ENCODE data around the gene CMSS1.
A peak's percentile ranks its signal among the peaks of the same experiment; 100 is the strongest.

CMSS1 gene

GRCh38 chr3:100020876-100021644, 203.4 kb downstream of the CMSS1 start:
- no peaks in the 10 kb centered on the region for H3K4me1 ChIP-seq (ENCODE audit: control extremely low read depth in 1 of 4, control insufficient read depth in 4 of 4, insufficient read depth in 4 of 4, low read length in 3 of 4)
- CTCF ChIA-PET, result interaction anchor here (0.6 to 1.7 kb wide), 5 partner anchors 12 to 177 kb away, joined by 3 to 5 read pairs (median 3); no protein-coding TSS in a partner anchor
- WGBS (ENCODE audit: insufficient coverage), result 96% methylated on average over 6 of the region's 9 CpGs
- H3K4me3 ChIP-seq (ENCODE audit: control insufficient read depth in 1 of 7, extremely low read depth in 1 of 7, insufficient read depth in 4 of 7, low read depth in 2 of 7, low read length in 6 of 7), result no peak overlapping the region
- H3K27ac ChIP-seq (ENCODE audit: insufficient read depth in 1 of 2, low read depth in 1 of 2, low read length in 2 of 2, poor library complexity in 1 of 2, severe bottlenecking in 2 of 2), result no peak overlapping the region
- POLR2A ChIA-PET, result interaction anchor here (0.6 to 0.7 kb wide), 2 partner anchors 14 to 149 kb away, joined by 3 to 4 read pairs; no protein-coding TSS in a partner anchor
- no peaks in the 10 kb centered on the region for H3K27me3 ChIP-seq (replicated peaks in 2 of 5; ENCODE audit: control insufficient read depth in 4 of 5, insufficient read depth in 5 of 5, low read length in 4 of 5)
- H3K36me3 ChIP-seq (ENCODE audit: control insufficient read depth in 4 of 4, insufficient read depth in 4 of 4, low read length in 3 of 4), result no peaks in the 10 kb centered on the region
- no peaks in the 10 kb centered on the region for H3K9me3 ChIP-seq (ENCODE audit: control extremely low read depth in 1 of 5, control insufficient read depth in 4 of 5, insufficient read depth in 2 of 5, low read depth in 1 of 5, low read length in 4 of 5)
- DNase-seq, result no peak

GRCh38 chr3:100022506-100022905, 204.8 kb downstream of the CMSS1 start:
- peaks cover 0 to 7% (median 2%) of the 10 kb centered on the region in 4 experiments for H3K4me1 ChIP-seq (ENCODE audit: control extremely low read depth in 1 of 4, control insufficient read depth in 4 of 4, insufficient read depth in 4 of 4, low read length in 3 of 4)
- POLR2A ChIA-PET, result no interaction called here
- H3K27ac ChIP-seq (ENCODE audit: insufficient read depth in 1 of 2, low read depth in 1 of 2, low read length in 2 of 2, poor library complexity in 1 of 2, severe bottlenecking in 2 of 2), result no peak overlapping the region
- CTCF ChIA-PET, result interaction anchor here (1.3 kb wide), 1 partner anchor 24 kb away, joined by 4 read pairs; no protein-coding TSS in a partner anchor
- no peaks in the 10 kb centered on the region for H3K9me3 ChIP-seq (ENCODE audit: control extremely low read depth in 1 of 5, control insufficient read depth in 4 of 5, insufficient read depth in 2 of 5, low read depth in 1 of 5, low read length in 4 of 5)
- no peaks in the 10 kb centered on the region for H3K27me3 ChIP-seq (replicated peaks in 2 of 5; ENCODE audit: control insufficient read depth in 4 of 5, insufficient read depth in 5 of 5, low read length in 4 of 5)
- H3K4me3 ChIP-seq (ENCODE audit: control insufficient read depth in 1 of 7, extremely low read depth in 1 of 7, insufficient read depth in 4 of 7, low read depth in 2 of 7, low read length in 6 of 7), result no peak overlapping the region
- DNase-seq, result no peak
- H3K36me3 ChIP-seq (ENCODE audit: control insufficient read depth in 4 of 4, insufficient read depth in 4 of 4, low read length in 3 of 4), result no peaks in the 10 kb centered on the region

DNA sequence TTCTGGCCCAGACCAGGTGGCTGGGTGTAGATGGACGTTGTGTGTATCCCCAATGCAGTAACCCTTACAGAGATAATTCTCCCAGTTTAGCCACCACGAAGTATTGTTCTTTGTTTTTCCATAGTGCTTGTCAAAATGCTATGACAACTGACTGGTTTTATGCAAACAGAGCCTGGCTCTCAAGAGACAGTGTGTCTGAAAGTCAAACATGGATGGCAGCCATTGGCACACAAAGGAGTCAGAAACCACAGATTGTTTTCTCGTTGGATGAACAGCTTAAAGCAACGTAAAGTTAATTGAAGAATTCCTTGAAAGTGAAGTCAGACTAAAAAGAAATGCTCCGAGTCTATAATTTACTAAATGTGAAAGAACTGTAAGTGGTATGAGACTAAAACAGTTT, 205.5 kb downstream of the CMSS1 start:
- ChIA-PET CTCF (no interaction called here), POLR2A (no interaction called here)
- DNase-seq, result no peak
- H3K4me1 ChIP-seq (ENCODE audit: control extremely low read depth in 1 of 4, control insufficient read depth in 4 of 4, insufficient read depth in 4 of 4, low read length in 3 of 4), result peaks cover 0 to 8% (median 3%) of the 10 kb centered on the region in 4 experiments
- no peak overlapping the region for H3K4me3 ChIP-seq (ENCODE audit: control insufficient read depth in 1 of 7, extremely low read depth in 1 of 7, insufficient read depth in 4 of 7, low read depth in 2 of 7, low read length in 6 of 7)
- no peaks in the 10 kb centered on the region for H3K27me3 ChIP-seq (replicated peaks in 2 of 5; ENCODE audit: control insufficient read depth in 4 of 5, insufficient read depth in 5 of 5, low read length in 4 of 5)
- H3K36me3 ChIP-seq (ENCODE audit: control insufficient read depth in 4 of 4, insufficient read depth in 4 of 4, low read length in 3 of 4), result peaks cover 0 to 3% (median 0%) of the 10 kb centered on the region in 4 experiments
- 98% methylated on average over 5 of the region's 5 CpGs for WGBS (ENCODE audit: insufficient coverage)
- H3K27ac ChIP-seq (ENCODE audit: insufficient read depth in 1 of 2, low read depth in 1 of 2, low read length in 2 of 2, poor library complexity in 1 of 2, severe bottlenecking in 2 of 2), result no peak overlapping the region
- no peaks in the 10 kb centered on the region for H3K9me3 ChIP-seq (ENCODE audit: control extremely low read depth in 1 of 5, control insufficient read depth in 4 of 5, insufficient read depth in 2 of 5, low read depth in 1 of 5, low read length in 4 of 5)

DNA sequence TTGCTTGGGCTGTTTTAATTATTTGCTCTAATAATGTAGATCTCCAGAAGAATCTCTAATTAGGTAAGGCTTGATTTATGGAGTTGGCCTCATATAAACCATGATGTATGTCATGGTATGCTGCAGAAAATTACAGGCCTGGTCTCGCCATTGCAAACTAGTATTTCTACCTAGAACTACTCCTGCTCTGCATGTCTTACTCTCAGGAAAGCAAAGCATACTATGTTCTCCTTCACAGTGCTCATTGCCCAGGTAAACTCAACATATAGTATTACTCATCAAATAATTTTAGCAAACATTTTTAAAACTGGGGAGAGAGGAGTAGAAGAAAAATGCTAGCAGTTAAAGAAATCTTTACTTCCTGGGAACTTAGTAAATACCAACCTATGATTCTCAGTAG, 205.9 kb downstream of the CMSS1 start:
- no peak overlapping the region for H3K27ac ChIP-seq (ENCODE audit: insufficient read depth in 1 of 2, low read depth in 1 of 2, low read length in 2 of 2, poor library complexity in 1 of 2, severe bottlenecking in 2 of 2)
- CTCF ChIA-PET, result interaction anchor here (1.8 kb wide), 1 partner anchor 231 kb away, joined by 5 read pairs; no protein-coding TSS in a partner anchor

DNA sequence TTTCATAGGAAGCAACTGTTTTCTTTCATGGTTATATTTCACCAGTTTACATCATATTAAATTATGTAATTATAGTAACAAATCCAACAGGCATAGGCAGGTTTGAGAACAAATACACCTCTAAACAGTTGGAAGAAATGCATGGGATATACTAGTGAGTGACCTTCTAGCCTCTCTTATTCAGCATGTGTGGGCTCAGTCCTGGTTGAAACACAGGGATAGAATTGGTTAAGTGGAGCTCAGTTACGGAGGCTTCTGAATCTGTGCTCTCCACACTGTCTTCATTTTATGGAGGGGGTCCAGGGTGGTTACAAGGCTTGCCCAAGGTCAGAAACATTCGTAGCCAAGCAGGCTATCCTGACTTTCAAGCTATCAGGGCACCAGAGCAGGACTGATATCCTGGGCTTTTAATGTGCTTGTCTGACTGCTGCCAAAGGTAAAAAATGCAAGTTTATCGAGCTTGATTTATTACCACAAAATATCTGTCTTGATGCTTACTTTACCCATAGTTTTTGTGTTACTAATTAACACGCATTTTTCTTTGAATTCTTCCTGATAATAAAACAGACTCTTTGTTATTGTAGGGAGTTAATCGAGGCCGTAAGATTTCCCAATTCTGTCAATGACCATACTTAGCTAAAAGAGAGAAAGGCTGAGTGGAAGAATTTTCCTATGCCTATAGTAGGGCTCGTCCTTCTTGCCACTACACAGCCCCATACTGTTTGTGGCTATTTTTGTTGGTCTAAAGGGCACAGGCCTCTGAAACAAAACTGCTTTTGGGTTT, 207.1 kb downstream of the CMSS1 start:
- H3K4me3 ChIP-seq (ENCODE audit: control insufficient read depth in 1 of 7, extremely low read depth in 1 of 7, insufficient read depth in 4 of 7, low read depth in 2 of 7, low read length in 6 of 7), result no peak overlapping the region
- no peaks in the 10 kb centered on the region for H3K9me3 ChIP-seq (ENCODE audit: control extremely low read depth in 1 of 5, control insufficient read depth in 4 of 5, insufficient read depth in 2 of 5, low read depth in 1 of 5, low read length in 4 of 5)
- H3K27ac ChIP-seq (ENCODE audit: insufficient read depth in 1 of 2, low read depth in 1 of 2, low read length in 2 of 2, poor library complexity in 1 of 2, severe bottlenecking in 2 of 2), result no peak overlapping the region
- WGBS (ENCODE audit: insufficient coverage), result 84% methylated on average over 3 of the region's 7 CpGs
- DNase-seq, result no peak
- H3K4me1 ChIP-seq (ENCODE audit: control extremely low read depth in 1 of 4, control insufficient read depth in 4 of 4, insufficient read depth in 4 of 4, low read length in 3 of 4), result peaks cover 0 to 8% (median 3%) of the 10 kb centered on the region in 4 experiments
- ChIA-PET CTCF (interaction anchor here (1.8 kb wide), 1 partner anchor 229 kb away, joined by 5 read pairs; no protein-coding TSS in a partner anchor), POLR2A (no interaction called here)
- H3K36me3 ChIP-seq (ENCODE audit: control insufficient read depth in 4 of 4, insufficient read depth in 4 of 4, low read length in 3 of 4), result peaks cover 0 to 3% (median 0%) of the 10 kb centered on the region in 4 experiments
- H3K27me3 ChIP-seq (replicated peaks in 2 of 5; ENCODE audit: control insufficient read depth in 4 of 5, insufficient read depth in 5 of 5, low read length in 4 of 5), result no peaks in the 10 kb centered on the region

More for the DNA sequence above, 205.9 kb downstream of the CMSS1 start:
- H3K27me3 ChIP-seq (replicated peaks in 2 of 5; ENCODE audit: control insufficient read depth in 4 of 5, insufficient read depth in 5 of 5, low read length in 4 of 5), result no peaks in the 10 kb centered on the region
- POLR2A ChIA-PET, result no interaction called here
- H3K9me3 ChIP-seq (ENCODE audit: control extremely low read depth in 1 of 5, control insufficient read depth in 4 of 5, insufficient read depth in 2 of 5, low read depth in 1 of 5, low read length in 4 of 5), result no peaks in the 10 kb centered on the region
- WGBS (ENCODE audit: insufficient coverage), result no CpG with 5 or more reads among the region's 1 CpG
- H3K36me3 ChIP-seq (ENCODE audit: control insufficient read depth in 4 of 4, insufficient read depth in 4 of 4, low read length in 3 of 4), result peaks cover 0 to 3% (median 0%) of the 10 kb centered on the region in 4 experiments
- DNase-seq, result no peak
- H3K4me3 ChIP-seq (ENCODE audit: control insufficient read depth in 1 of 7, extremely low read depth in 1 of 7, insufficient read depth in 4 of 7, low read depth in 2 of 7, low read length in 6 of 7), result no peak overlapping the region
- peaks cover 0 to 8% (median 3%) of the 10 kb centered on the region in 4 experiments for H3K4me1 ChIP-seq (ENCODE audit: control extremely low read depth in 1 of 4, control insufficient read depth in 4 of 4, insufficient read depth in 4 of 4, low read length in 3 of 4)

DNA sequence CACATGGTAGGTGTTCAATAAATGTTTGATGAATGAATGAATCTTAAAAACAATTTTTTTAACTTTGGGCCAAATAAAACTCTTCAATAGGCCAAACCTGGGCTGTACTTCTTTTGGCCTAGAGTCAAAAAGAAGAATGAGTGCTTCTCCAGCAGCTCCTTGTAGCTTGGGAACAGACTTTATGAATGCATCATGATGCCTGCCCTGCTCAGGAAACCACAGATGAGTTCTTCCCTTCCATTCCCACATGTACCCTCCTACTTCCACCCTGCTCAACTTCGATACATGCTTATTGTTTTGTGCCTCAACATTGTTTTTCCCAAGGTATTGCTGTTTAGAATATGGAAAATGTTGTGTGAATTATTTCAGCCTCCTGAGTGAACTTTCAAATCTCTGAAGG, 209.7 kb downstream of the CMSS1 start:
- WGBS (ENCODE audit: insufficient coverage), result no CpG with 5 or more reads among the region's 1 CpG
- peaks cover 0 to 3% (median 0%) of the 10 kb centered on the region in 4 experiments for H3K36me3 ChIP-seq (ENCODE audit: control insufficient read depth in 4 of 4, insufficient read depth in 4 of 4, low read length in 3 of 4)
- H3K4me3 ChIP-seq (ENCODE audit: control insufficient read depth in 1 of 7, extremely low read depth in 1 of 7, insufficient read depth in 4 of 7, low read depth in 2 of 7, low read length in 6 of 7), result peak overlapping the region in 1 of 7 experiments; percentile 19
- peaks cover 0 to 8% (median 3%) of the 10 kb centered on the region in 4 experiments for H3K4me1 ChIP-seq (ENCODE audit: control extremely low read depth in 1 of 4, control insufficient read depth in 4 of 4, insufficient read depth in 4 of 4, low read length in 3 of 4)
- no peak overlapping the region for H3K27ac ChIP-seq (ENCODE audit: insufficient read depth in 1 of 2, low read depth in 1 of 2, low read length in 2 of 2, poor library complexity in 1 of 2, severe bottlenecking in 2 of 2)
- ChIA-PET CTCF (interaction anchor here (1.2 kb wide), 1 partner anchor 15 kb away, joined by 3 read pairs; no protein-coding TSS in a partner anchor), POLR2A (no interaction called here)
- H3K9me3 ChIP-seq (ENCODE audit: control extremely low read depth in 1 of 5, control insufficient read depth in 4 of 5, insufficient read depth in 2 of 5, low read depth in 1 of 5, low read length in 4 of 5), result no peaks in the 10 kb centered on the region
- no peaks in the 10 kb centered on the region for H3K27me3 ChIP-seq (replicated peaks in 2 of 5; ENCODE audit: control insufficient read depth in 4 of 5, insufficient read depth in 5 of 5, low read length in 4 of 5)
- DNase-seq, result no peak
